ENCODE results near the gene NECAB2.
A peak's percentile ranks its signal among the peaks of the same experiment; 100 is the strongest.

Gene NECAB2

DNA sequence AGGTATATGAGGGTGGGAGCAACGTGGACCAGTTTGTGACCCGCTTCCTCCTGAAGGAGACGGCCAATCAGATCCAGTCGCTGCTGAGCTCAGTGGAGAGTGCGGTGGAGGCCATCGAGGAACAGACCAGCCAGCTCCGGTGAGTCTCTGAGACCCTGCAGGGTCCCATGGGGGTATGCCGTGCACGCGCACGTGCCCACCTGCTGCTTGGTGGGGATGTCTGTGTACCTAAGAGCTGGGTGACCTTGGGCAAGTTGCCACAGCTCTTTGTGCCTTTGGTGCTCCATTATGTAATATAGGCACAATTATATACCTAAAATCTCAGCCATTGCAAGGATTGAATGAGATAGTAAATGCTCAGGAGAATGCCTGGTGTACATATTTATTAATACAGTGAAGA is 22.4 kb downstream of the NECAB2 start:
- no peaks in the 10 kb centered on the region for H3K79me2 ChIP-seq (ENCODE audit: insufficient read depth, low read length)
- no peak overlapping the region for H3K4me2 ChIP-seq (ENCODE audit: insufficient read depth, low read length)
- no peaks in the 10 kb centered on the region for H4K20me1 ChIP-seq (ENCODE audit: insufficient read depth, low read length)
- no peak overlapping the region for H2AFZ ChIP-seq (ENCODE audit: low read depth, low read length)
- no peaks in the 10 kb centered on the region for H3K36me3 ChIP-seq (ENCODE audit: insufficient read depth, low read length)
- H3K27ac ChIP-seq (ENCODE audit: low read length), result no peak overlapping the region
- no peak overlapping the region for H3K9ac ChIP-seq (ENCODE audit: low read depth, low read length)
- no peaks in the 10 kb centered on the region for H3K9me3 ChIP-seq (ENCODE audit: insufficient read depth, low read length, severe bottlenecking)
- DNase-seq, result no peak
- peaks cover 17% of the 10 kb centered on the region for H3K27me3 ChIP-seq (ENCODE audit: insufficient read depth, low read length, poor library complexity)
- TF ChIP-seq CTCF (IDR thresholded peaks at IDR 0.05; ENCODE audit: borderline replicate concordance, extremely low read depth, low read length, poor library complexity, severe bottlenecking), result no peak
- no peak for TF ChIP-seq EZH2 (IDR thresholded peaks at IDR 0.05; ENCODE audit: borderline replicate concordance, low read depth, low read length, severe bottlenecking)
- no peak for ATAC-seq (ENCODE audit: insufficient read depth, low read depth)
- H3K4me3 ChIP-seq (ENCODE audit: low read depth in 1 of 2, low read length in 2 of 2), result no peak overlapping the region
- H3K4me1 ChIP-seq (ENCODE audit: insufficient read depth, low read length), result no peaks in the 10 kb centered on the region

DNA sequence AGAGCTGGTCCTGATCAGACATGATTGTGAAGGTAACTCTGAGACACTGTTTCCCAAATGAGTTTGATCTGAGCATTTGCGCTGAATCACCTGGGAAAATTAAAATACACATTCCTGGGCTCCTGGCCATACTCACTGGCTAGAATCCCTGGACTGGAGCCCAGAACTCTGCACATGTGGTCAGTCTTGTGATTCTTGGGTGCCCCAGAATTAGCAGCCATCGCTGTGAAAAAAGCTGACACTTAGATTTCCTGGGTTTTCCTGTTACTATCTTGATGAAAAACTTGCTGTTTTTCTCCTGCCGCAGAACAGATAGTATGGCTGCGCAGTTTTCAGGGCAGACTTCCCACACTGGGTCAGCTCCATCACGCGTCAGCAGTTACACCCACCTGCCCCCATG is 24.6 kb downstream of the NECAB2 start:
- Histone ChIP-seq H3K27me3 (ENCODE audit: insufficient read depth, low read length, poor library complexity) (peaks cover 22% of the 10 kb centered on the region), H3K79me2 (ENCODE audit: insufficient read depth, low read length) (no peaks in the 10 kb centered on the region), H3K36me3 (ENCODE audit: insufficient read depth, low read length) (no peaks in the 10 kb centered on the region), H2AFZ (ENCODE audit: low read depth, low read length) (no peak overlapping the region), H3K27ac (ENCODE audit: low read length) (no peak overlapping the region), H3K9me3 (ENCODE audit: insufficient read depth, low read length, severe bottlenecking) (no peaks in the 10 kb centered on the region), H4K20me1 (ENCODE audit: insufficient read depth, low read length) (no peaks in the 10 kb centered on the region), H3K4me1 (ENCODE audit: insufficient read depth, low read length) (no peaks in the 10 kb centered on the region), H3K4me3 (ENCODE audit: low read depth in 1 of 2, low read length in 2 of 2) (no peak overlapping the region), H3K9ac (ENCODE audit: low read depth, low read length) (no peak overlapping the region), H3K4me2 (ENCODE audit: insufficient read depth, low read length) (no peak overlapping the region)
- ATAC-seq (ENCODE audit: insufficient read depth, low read depth) (no peak), DNase-seq (no peak)
- TF ChIP-seq CTCF (IDR thresholded peaks at IDR 0.05; ENCODE audit: borderline replicate concordance, extremely low read depth, low read length, poor library complexity, severe bottlenecking) (no peak), EZH2 (IDR thresholded peaks at IDR 0.05; ENCODE audit: borderline replicate concordance, low read depth, low read length, severe bottlenecking) (no peak)

DNA sequence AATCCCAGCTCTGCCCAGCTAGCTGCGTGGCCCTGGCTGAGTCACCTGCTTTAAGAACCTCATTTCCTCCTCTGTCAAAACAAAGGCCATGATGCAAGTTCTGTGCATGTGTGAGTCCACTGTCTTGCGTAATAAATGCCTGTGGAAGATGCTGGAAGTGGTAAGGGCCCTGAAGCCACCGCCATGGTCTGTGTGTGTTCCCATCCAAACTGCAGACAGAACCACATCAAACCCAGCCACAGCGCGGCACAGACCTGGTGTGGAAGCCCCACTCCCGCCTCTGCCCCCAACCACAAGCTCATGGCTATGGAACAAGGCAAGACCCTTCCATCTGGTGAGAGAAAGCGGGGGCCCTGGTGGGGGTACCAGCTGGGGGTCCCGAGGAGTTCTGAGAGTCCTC is 26.0 kb downstream of the NECAB2 start:
- no peak overlapping the region for H3K4me2 ChIP-seq (ENCODE audit: insufficient read depth, low read length)

More for the DNA sequence above, 26.0 kb downstream of the NECAB2 start:
- Histone ChIP-seq H3K27ac (ENCODE audit: low read length) (no peak overlapping the region), H3K4me1 (ENCODE audit: insufficient read depth, low read length) (no peaks in the 10 kb centered on the region), H2AFZ (ENCODE audit: low read depth, low read length) (no peak overlapping the region), H3K27me3 (ENCODE audit: insufficient read depth, low read length, poor library complexity) (peaks cover 16% of the 10 kb centered on the region), H3K36me3 (ENCODE audit: insufficient read depth, low read length) (no peaks in the 10 kb centered on the region), H3K4me3 (ENCODE audit: low read depth in 1 of 2, low read length in 2 of 2) (no peak overlapping the region), H3K79me2 (ENCODE audit: insufficient read depth, low read length) (no peaks in the 10 kb centered on the region), H3K9ac (ENCODE audit: low read depth, low read length) (no peak overlapping the region), H4K20me1 (ENCODE audit: insufficient read depth, low read length) (no peaks in the 10 kb centered on the region), H3K9me3 (ENCODE audit: insufficient read depth, low read length, severe bottlenecking) (no peaks in the 10 kb centered on the region)
- ATAC-seq (ENCODE audit: insufficient read depth, low read depth) (peak; percentile 85), DNase-seq (peak; percentile 52)
- TF ChIP-seq CTCF (IDR thresholded peaks at IDR 0.05; ENCODE audit: borderline replicate concordance, extremely low read depth, low read length, poor library complexity, severe bottlenecking), result no peak
